ENCODE data around the gene TAX1BP1.

DNA sequence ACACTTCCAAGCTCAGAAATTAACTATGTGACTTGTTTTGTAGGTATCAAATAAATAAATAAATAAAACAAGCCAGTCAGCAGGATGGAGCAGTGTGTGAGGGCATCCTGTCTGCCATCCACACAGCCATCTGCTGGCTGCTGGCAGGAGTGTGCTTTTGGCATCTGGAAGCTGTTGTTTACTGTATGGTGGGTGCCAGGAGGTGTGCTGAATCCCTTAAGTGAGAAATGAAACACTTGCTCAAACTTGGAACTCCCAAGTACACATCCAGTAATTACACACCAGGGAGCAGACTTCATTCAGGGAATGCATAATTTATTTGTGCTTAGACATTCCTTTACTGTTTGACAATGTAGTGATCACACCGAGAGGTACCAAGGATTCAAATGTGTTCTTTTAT is 16.9 kb upstream of the TAX1BP1 start:
- TF ChIP-seq, protein P1, sequence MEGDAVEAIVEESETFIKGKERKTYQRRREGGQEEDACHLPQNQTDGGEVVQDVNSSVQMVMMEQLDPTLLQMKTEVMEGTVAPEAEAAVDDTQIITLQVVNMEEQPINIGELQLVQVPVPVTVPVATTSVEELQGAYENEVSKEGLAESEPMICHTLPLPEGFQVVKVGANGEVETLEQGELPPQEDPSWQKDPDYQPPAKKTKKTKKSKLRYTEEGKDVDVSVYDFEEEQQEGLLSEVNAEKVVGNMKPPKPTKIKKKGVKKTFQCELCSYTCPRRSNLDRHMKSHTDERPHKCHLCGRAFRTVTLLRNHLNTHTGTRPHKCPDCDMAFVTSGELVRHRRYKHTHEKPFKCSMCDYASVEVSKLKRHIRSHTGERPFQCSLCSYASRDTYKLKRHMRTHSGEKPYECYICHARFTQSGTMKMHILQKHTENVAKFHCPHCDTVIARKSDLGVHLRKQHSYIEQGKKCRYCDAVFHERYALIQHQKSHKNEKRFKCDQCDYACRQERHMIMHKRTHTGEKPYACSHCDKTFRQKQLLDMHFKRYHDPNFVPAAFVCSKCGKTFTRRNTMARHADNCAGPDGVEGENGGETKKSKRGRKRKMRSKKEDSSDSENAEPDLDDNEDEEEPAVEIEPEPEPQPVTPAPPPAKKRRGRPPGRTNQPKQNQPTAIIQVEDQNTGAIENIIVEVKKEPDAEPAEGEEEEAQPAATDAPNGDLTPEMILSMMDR (IDR thresholded peaks at IDR 0.05): no peak
- no peak for TF ChIP-seq EP300 (IDR thresholded peaks at IDR 0.05)
